ENCODE data around the gene RPL23. TPM values are rescaled to one million over a fixed set of nuclear protein-coding genes. Genes with fewer than 3 reads are reported as not detected.

The RPL23 gene
- total RNA-seq, 1 experiment from 2014 or later, result 2,583 TPM

GRCh38 chr17:38800237-38800760 lies 53.2 kb downstream of the RPL23 start:
- no peak for DNase-seq (ENCODE audit: extremely low read depth, low read depth)

DNA sequence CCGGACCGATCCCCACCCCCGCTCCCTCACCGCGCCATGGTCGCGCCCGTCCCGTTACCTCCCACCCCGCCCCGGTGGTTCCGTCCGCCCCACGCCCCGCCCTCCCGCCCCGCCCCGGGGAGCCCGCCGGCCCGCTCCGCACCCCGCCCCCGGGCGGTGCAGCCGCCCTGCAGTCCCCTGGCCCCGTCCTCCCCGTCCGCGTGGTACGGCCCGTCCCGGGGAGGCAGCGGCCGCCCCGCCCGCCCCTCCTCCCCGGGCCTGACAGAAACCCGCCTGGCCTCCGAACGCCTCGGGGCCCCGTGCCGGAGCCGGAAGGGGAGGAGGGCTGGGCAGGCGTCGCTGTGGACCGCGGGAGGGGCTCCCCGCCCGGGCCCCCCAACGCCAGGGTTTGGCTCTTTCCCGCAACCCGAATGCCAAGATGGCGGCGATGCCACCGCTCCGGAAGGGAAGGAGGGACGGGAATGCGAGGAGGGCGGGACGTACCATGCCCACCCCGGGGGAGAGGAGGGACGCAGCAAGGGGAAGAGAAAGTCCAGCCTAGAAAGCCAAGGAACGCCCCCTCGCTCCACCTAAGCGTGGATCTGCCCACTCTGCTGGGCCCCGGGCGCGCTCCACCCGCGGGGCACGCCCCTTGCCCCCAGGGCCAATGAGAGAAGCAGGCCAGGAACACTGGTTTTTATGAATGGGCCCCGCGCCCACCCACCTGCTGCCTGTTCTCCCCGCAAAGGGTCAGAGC lies 53.9 kb downstream of the RPL23 start, which contains the start of gene PIP4K2B:
Gene PIP4K2B, minus strand, starts transcription at position 56 of the 736 bp plus-strand sequence. CDS start 132 bp downstream, outside the sequence.
- DNase-seq (ENCODE audit: extremely low read depth, low read depth), result peak; percentile 96

- DNase-seq (ENCODE audit: extremely low read depth, low read depth), result no peak
These were observed 54.7 kb downstream of the RPL23 start for GRCh38 chr17:38798614-38799500.

Small RNAs within 50 kb of the gene (small RNA-seq; reads per million reads assigned to genes)
- gene MIR4727, result 0 reads per million in 2 experiments
- gene SNORA21, result 0 reads per million in 2 experiments
- gene SNORA21B, result 0 reads per million in 2 experiments

Other genes starting within 250 kb of the RPL23 start
- 2.8 and 3.0 TPM in 2 replicates for gene SRCIN1, start 247.8 kb downstream of the RPL23 start, total RNA-seq (2014; rRNA removed; shearing (Covaris generic))
- gene EPOP, start 178.8 kb downstream of the RPL23 start, total RNA-seq (2014; rRNA removed; shearing (Covaris generic)), result 9.5 and 11.6 TPM in 2 replicates
- gene MLLT6, start 148.4 kb downstream of the RPL23 start, total RNA-seq (2014; rRNA removed; shearing (Covaris generic)), result 39.0 and 39.3 TPM in 2 replicates
- gene CISD3, start 123.4 kb downstream of the RPL23 start, total RNA-seq (2014; rRNA removed; shearing (Covaris generic)), result 8.0 and 11.2 TPM in 2 replicates
- gene PCGF2, start 105.4 kb downstream of the RPL23 start, total RNA-seq (2014; rRNA removed; shearing (Covaris generic)), result 9.1 and 10.4 TPM in 2 replicates
- gene PSMB3, start 101.0 kb downstream of the RPL23 start, total RNA-seq (2014; rRNA removed; shearing (Covaris generic)), result 232 and 247 TPM in 2 replicates
- gene PIP4K2B, start 54.2 kb downstream of the RPL23 start, total RNA-seq (2014; rRNA removed; shearing (Covaris generic)), result 34.7 and 35.6 TPM in 2 replicates
- 10.8 and 17.5 TPM in 2 replicates for gene CWC25, start 28.4 kb downstream of the RPL23 start, total RNA-seq (2014; rRNA removed; shearing (Covaris generic))
- gene LASP1, start 16.3 kb upstream of the RPL23 start, total RNA-seq (2014; rRNA removed; shearing (Covaris generic)), result 73.7 and 77.6 TPM in 2 replicates
- gene FBXO47, start 113.7 kb upstream of the RPL23 start, total RNA-seq (2014; rRNA removed; shearing (Covaris generic)), result not detected in 2 replicates

Data from NCI-H460 (cell line).